SU-DHL-6 (cell line): ENCODE measurements around the gene TRAPPC2L.

Experiments used
- H2AFZ ChIP-seq: fragments of 200-600 bp; sonication (generic); 2 replicates; pipeline ENCODE4 v1.6.1; 2014; ENCODE audit warnings: low read depth, mild to moderate bottlenecking, moderate library complexity, mixed read lengths, antibody characterized with exemption, low read length; ENCODE audit not compliant: severe bottlenecking
- H3F3A ChIP-seq: fragments of 200-600 bp; shearing (Covaris generic); 2 replicates; pipeline ENCODE4 v1.6.0; 2016; ENCODE audit warnings: antibody characterized with exemption, mild to moderate bottlenecking; ENCODE audit not compliant: insufficient read depth
- H3K27ac ChIP-seq: fragments of 200-600 bp; sonication (generic); 2 replicates; pipeline ENCODE4 v1.5.1; 2016; ENCODE audit warnings: low read depth, mild to moderate bottlenecking, low read length, moderate library complexity, mixed read lengths
- H3K27me3 ChIP-seq: fragments of 200-600 bp; sonication (generic), shearing (Covaris generic); 2 replicates; pipeline ENCODE4 v1.6.0; 2014; ENCODE audit warnings: mild to moderate bottlenecking, low read length
- H3K36me3 ChIP-seq: fragments of 200-600 bp; sonication (generic); 2 replicates; pipeline ENCODE4 v1.6.1; 2014; ENCODE audit warnings: mild to moderate bottlenecking, low read length, mixed read lengths
- H3K4me2 ChIP-seq: fragments of 300-600, 200-600 bp; shearing (Covaris generic), sonication (generic); 2 replicates; pipeline ENCODE4 v1.6.0; 2014; ENCODE audit warnings: low read length, low read depth, mild to moderate bottlenecking; ENCODE audit not compliant: poor library complexity, severe bottlenecking
- H3K4me3 ChIP-seq: fragments of 200-600 bp; sonication (generic); 2 replicates; pipeline ENCODE4 v1.5.1; 2014; ENCODE audit warnings: antibody characterized with exemption, low read length, mild to moderate bottlenecking, mixed read lengths; ENCODE audit not compliant: insufficient read depth, poor library complexity, severe bottlenecking
- H3K79me2 ChIP-seq: fragments of 200-600 bp; sonication (generic); 2 replicates; pipeline ENCODE4 v1.6.1; 2014; ENCODE audit warnings: mild to moderate bottlenecking, low read length, moderate library complexity; ENCODE audit not compliant: insufficient read depth
- H3K9ac ChIP-seq: fragments of 200-600 bp; sonication (generic); 2 replicates; pipeline ENCODE4 v1.7.0; 2014; ENCODE audit warnings: mild to moderate bottlenecking, low read length
- H3K9me2 ChIP-seq: fragments of 200-600 bp; sonication (generic); replicated peaks from 2 replicates; pipeline ENCODE4 v1.6.1; 2014; ENCODE audit warnings: low read length; ENCODE audit not compliant: insufficient read depth
- H3K9me3 ChIP-seq: fragments of 200-600 bp; sonication (generic); 2 replicates; pipeline ENCODE4 v1.6.1; 2014; ENCODE audit warnings: low read length, mixed read lengths; ENCODE audit not compliant: insufficient read depth
- H4K20me1 ChIP-seq: fragments of 200-600 bp; sonication (generic); 2 replicates; pipeline ENCODE4 v1.6.1; 2014; ENCODE audit warnings: low read depth, mild to moderate bottlenecking, antibody characterized with exemption, low read length, moderate library complexity, mixed read lengths
- EZH2phosphoT487 ChIP-seq: fragments of 200-600 bp; sonication (generic), shearing (Covaris generic); conservative IDR thresholded peaks from 2 replicates; pipeline ENCODE4 v1.6.1; 2018; ENCODE audit warnings: mild to moderate bottlenecking, antibody characterized with exemption, low read length, moderate library complexity, mixed read lengths
- TF ChIP-seq, protein P1 (sequence below): fragments of 200-600 bp; sonication (generic); IDR thresholded peaks from one replicate; pipeline ENCODE4 v1.5.1; 2017; ENCODE audit warnings: antibody characterized with exemption, mild to moderate bottlenecking, low read length, moderate library complexity; ENCODE audit not compliant: insufficient read depth, poor library complexity, severe bottlenecking

The TRAPPC2L gene

DNA sequence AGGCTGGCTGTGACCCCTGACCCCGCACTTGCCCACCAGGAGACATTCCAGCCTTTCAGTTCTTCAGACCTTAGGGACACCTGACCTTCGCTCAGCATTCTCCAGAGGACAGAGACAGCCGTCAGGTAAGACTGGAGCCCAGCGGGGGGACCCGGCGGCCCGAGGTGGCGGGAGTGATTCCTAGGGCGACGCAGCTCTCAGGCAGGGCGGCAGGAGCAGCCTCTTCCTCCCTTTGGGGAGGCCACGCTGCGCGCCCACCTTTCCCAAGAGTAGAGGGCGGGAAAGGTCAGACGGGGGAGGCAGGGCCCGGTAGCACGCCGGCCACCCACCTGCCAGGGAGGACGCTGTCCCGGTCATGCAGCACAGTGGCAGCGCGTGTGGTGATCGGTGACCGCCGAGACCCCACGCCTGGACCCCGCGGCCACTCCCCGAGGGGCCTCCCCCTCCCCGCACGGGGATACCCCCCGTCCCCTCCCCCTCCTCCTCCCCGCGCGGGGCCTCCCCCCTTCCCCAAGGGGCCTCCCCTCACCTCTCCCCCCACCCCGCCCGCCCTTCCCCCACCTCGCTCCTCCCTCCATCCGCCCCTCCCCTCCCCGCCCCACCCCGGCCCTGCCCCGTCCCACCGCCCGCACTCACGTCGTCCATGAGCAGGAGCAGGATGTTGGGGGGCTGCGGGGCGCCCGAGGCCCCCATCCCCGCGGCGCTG lies 652 bp upstream of the TRAPPC2L start:
- Histone ChIP-seq H3F3A (peaks cover 7% of the 10 kb centered on the region), H2AFZ (no peak overlapping the region), H3K79me2 (peaks cover 4% of the 10 kb centered on the region), H3K4me2 (peak overlapping the region; percentile 39), H3K27ac (no peak overlapping the region), H3K9me3 (no peaks in the 10 kb centered on the region), H3K27me3 (no peaks in the 10 kb centered on the region), H3K4me3 (peak overlapping the region; percentile 69), H4K20me1 (no peaks in the 10 kb centered on the region), H3K9ac (peak overlapping the region; percentile 76), H3K9me2 (no peaks in the 10 kb centered on the region), H3K36me3 (no peaks in the 10 kb centered on the region)
- TF ChIP-seq, protein P1, sequence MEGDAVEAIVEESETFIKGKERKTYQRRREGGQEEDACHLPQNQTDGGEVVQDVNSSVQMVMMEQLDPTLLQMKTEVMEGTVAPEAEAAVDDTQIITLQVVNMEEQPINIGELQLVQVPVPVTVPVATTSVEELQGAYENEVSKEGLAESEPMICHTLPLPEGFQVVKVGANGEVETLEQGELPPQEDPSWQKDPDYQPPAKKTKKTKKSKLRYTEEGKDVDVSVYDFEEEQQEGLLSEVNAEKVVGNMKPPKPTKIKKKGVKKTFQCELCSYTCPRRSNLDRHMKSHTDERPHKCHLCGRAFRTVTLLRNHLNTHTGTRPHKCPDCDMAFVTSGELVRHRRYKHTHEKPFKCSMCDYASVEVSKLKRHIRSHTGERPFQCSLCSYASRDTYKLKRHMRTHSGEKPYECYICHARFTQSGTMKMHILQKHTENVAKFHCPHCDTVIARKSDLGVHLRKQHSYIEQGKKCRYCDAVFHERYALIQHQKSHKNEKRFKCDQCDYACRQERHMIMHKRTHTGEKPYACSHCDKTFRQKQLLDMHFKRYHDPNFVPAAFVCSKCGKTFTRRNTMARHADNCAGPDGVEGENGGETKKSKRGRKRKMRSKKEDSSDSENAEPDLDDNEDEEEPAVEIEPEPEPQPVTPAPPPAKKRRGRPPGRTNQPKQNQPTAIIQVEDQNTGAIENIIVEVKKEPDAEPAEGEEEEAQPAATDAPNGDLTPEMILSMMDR = no peak
- no peak for TF ChIP-seq EZH2phosphoT487

DNA sequence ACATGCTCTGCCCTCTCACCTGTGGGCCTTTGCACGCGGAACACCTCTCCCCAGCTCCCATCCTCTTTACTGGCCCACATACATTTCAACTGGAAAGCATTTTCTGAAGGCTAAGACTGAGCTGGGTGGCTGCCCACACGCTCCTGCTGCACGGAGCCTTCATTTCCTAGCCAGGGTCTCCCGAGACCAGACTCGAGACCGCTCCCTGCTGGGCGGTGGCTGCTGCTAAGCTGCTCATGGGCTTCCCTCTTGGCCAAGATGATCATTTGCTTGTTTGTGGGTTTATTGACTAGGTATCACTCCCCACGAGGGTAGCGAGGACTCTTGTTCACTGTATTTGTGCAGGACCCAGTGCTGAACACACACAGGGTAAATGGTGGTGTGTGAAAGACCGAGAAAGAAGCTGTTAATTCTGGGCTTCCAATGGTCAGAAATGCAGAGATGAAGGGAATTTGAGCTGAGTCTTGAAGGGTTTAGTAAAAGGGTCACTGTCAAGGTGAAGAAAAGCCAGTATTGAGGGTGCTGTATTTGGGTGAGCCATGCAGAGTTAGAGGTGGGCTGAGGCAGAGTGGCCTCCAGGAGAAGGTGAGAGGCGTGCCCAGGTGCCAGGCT lies 907 bp downstream of the TRAPPC2L start:
- H3K4me3 ChIP-seq = peak overlapping the region; percentile 69
- H4K20me1 ChIP-seq = no peaks in the 10 kb centered on the region
- H3K9me2 ChIP-seq = no peaks in the 10 kb centered on the region
- no peaks in the 10 kb centered on the region for H3K27me3 ChIP-seq
- H2AFZ ChIP-seq = peak overlapping the region; percentile 69
- H3K9me3 ChIP-seq = no peaks in the 10 kb centered on the region
- H3K27ac ChIP-seq = 0 out of 2 replicates have a peak overlapping the region, but pooled peaks have one; percentile 23
- peak overlapping the region; percentile 76 for H3K9ac ChIP-seq
- peaks cover 7% of the 10 kb centered on the region for H3F3A ChIP-seq
- H3K4me2 ChIP-seq = peak overlapping the region; percentile 70
- peaks cover 4% of the 10 kb centered on the region for H3K79me2 ChIP-seq
- no peak for TF ChIP-seq EZH2phosphoT487
- TF ChIP-seq, protein P1 = peak; percentile 90
- H3K36me3 ChIP-seq = no peaks in the 10 kb centered on the region

DNA sequence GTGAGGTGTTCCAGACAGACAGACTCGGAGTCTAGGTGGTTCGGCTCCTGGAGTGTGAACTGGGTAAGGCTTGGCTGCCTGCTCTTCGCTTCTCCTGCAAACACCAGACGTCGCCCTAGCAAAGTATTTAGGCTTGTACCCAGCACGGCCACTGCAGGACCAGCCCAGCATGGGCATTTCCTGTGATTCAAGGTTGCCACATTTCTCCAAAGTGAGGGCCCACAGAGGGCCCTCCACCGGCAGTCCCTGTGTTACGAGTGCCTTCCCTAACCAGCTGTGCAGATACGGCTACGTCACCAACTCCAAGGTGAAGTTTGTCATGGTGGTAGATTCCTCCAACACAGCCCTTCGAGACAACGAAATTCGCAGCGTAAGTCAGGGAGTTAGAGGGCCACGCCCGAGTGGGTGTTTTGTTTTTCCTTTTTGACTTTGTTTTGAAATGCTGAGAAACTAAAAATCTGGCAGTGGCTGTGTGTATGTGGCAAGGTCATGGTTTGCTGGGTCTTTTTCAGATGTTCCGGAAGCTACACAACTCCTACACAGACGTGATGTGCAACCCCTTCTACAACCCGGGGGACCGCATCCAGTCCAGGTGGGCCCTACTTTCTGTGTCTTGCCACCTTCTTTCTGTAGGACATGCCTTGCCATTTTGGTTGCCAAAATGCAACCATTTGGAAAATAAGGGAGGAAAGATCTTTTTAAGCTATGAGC lies 2.6 kb downstream of the TRAPPC2L start:
- H3F3A ChIP-seq = peaks cover 7% of the 10 kb centered on the region
- no peak overlapping the region for H3K27ac ChIP-seq
- H3K4me3 ChIP-seq = no peak overlapping the region
- no peak for TF ChIP-seq EZH2phosphoT487
- TF ChIP-seq, protein P1 = no peak
- H3K4me2 ChIP-seq = no peak overlapping the region
- H3K79me2 ChIP-seq = peaks cover 4% of the 10 kb centered on the region
- no peaks in the 10 kb centered on the region for H3K36me3 ChIP-seq
- H3K9me2 ChIP-seq = no peaks in the 10 kb centered on the region
- no peaks in the 10 kb centered on the region for H3K9me3 ChIP-seq
- no peak overlapping the region for H2AFZ ChIP-seq
- no peaks in the 10 kb centered on the region for H4K20me1 ChIP-seq
- no peak overlapping the region for H3K9ac ChIP-seq
- H3K27me3 ChIP-seq = no peaks in the 10 kb centered on the region
